HG03045 (cell line): ENCODE results near the gene MARCHF9.
A peak's percentile ranks its signal among the peaks of the same experiment; 100 is the strongest.
"Not testable (repeated sequence)": the region's sequence is repeated elsewhere in the genome, so short reads cannot be mapped to it uniquely, and the experiment has no call there.

Experiments
- ATAC-seq: cut with Tn5 transposase; IDR thresholded peaks from one replicate; pipeline ENCODE4 v1.9.1; 2021; ENCODE audit warnings: mild to moderate bottlenecking, moderate library complexity; ENCODE audit not compliant: unreplicated experiment

The MARCHF9 gene

GRCh38 chr12:57754411-57755193, at the start of gene MARCHF9:
TSS of gene MARCHF9 (plus strand) at chr12:57755103. CDS start at chr12:57755529, 426 bp downstream.
- peak; percentile 44 for ATAC-seq

- ATAC-seq: no peak
Observed at GRCh38 chr12:57707250-57707649, 47.7 kb upstream of the MARCHF9 start.

GRCh38 chr12:57708296-57708695, 46.6 kb upstream of the MARCHF9 start:
- ATAC-seq: no peak

GRCh38 chr12:57712701-57713100, 42.2 kb upstream of the MARCHF9 start:
- ATAC-seq: no peak

- no peak for ATAC-seq
Observed at GRCh38 chr12:57713209-57713608, 41.7 kb upstream of the MARCHF9 start.

- ATAC-seq: not testable (repeated sequence)
Observed at GRCh38 chr12:57715036-57715748, 39.7 kb upstream of the MARCHF9 start.

- ATAC-seq: no peak
Observed at GRCh38 chr12:57715786-57716185, 39.1 kb upstream of the MARCHF9 start.

- ATAC-seq: no peak
Observed at GRCh38 chr12:57716305-57716704, 38.6 kb upstream of the MARCHF9 start.

GRCh38 chr12:57717131-57717530, 37.8 kb upstream of the MARCHF9 start:
- ATAC-seq: no peak

- ATAC-seq: no peak
Observed at GRCh38 chr12:57717846-57718640, 36.9 kb upstream of the MARCHF9 start.

- ATAC-seq: no peak
Observed at GRCh38 chr12:57718641-57719528, 36.0 kb upstream of the MARCHF9 start.

GRCh38 chr12:57719777-57720605, 34.9 kb upstream of the MARCHF9 start:
- no peak for ATAC-seq

- ATAC-seq: no peak
Observed at GRCh38 chr12:57720606-57721595, 34.0 kb upstream of the MARCHF9 start.

- not testable (repeated sequence) for ATAC-seq
Observed at GRCh38 chr12:57721846-57722608, 32.9 kb upstream of the MARCHF9 start.

- ATAC-seq: no peak
Observed at GRCh38 chr12:57722716-57723629, 31.9 kb upstream of the MARCHF9 start.

- ATAC-seq: no peak
Observed at GRCh38 chr12:57723630-57723962, 31.3 kb upstream of the MARCHF9 start.
